Measurements from ENCODE around the gene CNPY1.

CNPY1 gene

DNA sequence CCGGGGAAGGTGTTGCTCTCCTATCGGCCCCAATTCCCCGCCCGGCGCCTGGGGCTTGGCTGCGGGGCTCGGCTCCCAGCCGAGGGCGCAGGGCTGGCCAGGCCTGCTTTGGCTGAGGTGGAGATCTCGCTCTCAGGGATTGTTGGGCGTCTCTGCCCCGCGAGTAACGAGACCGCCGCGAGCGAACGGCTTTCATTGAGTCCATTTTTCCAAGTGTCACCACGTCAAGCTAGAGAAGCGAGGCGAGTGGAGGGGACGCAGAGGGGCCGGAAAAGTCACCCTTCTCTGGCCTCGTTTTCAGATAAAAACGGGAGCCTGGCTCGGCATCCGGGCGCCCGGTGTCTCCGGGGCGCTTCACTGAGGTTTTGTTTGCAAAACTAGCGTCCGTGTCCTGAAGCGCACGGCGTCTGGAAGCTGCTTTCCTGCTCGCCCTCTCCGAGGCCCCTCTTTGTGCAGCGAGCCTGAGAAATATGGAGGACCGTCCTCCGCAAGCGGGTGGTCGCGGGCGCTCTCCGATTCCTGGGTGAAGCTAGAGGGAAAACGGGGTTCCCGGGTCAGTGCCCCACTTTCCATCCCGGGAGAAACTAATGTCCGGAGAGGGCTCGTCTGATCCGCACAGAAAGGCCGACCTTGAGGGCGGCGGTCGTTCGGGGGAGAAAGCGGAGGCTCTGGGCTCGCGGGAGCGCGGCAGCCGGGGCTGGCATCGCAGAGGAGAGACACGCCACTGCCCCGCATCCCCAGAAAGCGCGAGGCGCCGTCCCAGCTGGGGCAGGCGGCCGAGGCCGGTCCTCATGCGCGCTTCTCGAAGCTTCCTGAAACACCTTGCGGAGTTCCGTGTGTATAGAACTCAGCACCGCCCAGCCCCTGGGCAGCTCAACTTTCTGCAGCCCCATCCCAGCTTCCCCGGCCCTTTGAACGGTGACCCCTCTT lies 91.9 kb downstream of the CNPY1 start:
- no peak for DNase-seq (ENCODE audit: low read depth)

- no peak for DNase-seq (ENCODE audit: low read depth)
Measured at GRCh38 chr7:155453296-155454182, 92.8 kb downstream of the CNPY1 start.

GRCh38 chr7:155452505-155453295 lies 93.7 kb downstream of the CNPY1 start:
- no peak for DNase-seq (ENCODE audit: low read depth)

GRCh38 chr7:155451840-155452239 lies 94.5 kb downstream of the CNPY1 start:
- DNase-seq (ENCODE audit: low read depth) = no peak

Data from stimulated activated CD8-positive, alpha-beta memory T cell treated with anti-CD3 and anti-CD28 coated beads, Interleukin-15, amount 100 ng/mL, for 1 hour (primary cell).